HG02623 (cell line): ENCODE results near the gene PROM2.

Source experiments
- ATAC-seq: cut with Tn5 transposase; IDR thresholded peaks from one replicate; pipeline ENCODE4 v1.9.1; 2021; ENCODE audit warnings: moderate library complexity; ENCODE audit not compliant: unreplicated experiment

The PROM2 gene

DNA sequence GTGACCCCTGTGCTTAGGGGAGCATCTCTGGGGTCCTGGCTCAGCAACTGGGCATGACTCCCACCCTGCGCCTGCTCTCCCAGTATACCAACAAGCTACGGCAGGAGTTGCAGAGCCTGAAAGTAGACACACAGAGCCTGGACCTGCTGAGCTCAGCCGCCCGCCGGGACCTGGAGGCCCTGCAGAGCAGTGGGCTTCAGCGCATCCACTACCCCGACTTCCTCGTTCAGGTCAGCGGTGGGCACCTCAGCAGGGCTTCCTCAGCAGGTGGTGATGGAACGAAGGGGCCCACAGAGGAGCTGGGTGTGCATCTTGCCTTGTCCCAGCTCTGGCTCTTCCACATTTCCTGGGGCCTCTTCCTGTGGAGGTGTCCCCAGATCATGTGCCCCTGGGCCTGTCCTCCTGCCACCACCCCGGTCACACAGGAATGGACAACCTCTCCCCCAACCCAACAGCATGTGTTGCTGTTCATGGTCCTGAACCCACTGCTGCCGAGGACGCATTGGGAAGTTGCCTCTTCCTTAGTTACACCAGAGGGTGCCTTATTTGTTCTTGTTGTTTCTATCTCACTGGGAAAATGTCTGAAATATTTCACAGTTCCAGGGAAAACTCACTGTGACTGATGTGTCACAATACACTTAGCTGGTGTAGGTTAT is 10.8 kb downstream of the PROM2 start:
- no peak for ATAC-seq

DNA sequence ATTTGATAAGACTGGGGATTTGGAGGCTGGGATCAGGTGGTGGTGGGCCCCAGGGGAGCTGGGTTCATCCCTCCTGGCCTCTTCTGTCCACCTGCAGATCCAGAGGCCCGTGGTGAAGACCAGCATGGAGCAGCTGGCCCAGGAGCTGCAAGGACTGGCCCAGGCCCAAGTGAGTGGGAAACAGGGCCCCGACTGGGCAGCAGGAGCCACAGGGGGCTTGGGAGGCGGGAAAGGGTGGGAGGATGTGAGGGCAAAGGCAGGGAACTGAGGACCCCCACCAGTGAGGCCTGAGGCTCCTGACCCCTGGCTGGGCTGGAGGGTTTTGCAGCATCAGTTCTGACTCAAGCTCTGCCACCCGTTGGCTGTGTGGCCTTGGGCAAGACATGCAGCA is 11.3 kb downstream of the PROM2 start:
- no peak for ATAC-seq

DNA sequence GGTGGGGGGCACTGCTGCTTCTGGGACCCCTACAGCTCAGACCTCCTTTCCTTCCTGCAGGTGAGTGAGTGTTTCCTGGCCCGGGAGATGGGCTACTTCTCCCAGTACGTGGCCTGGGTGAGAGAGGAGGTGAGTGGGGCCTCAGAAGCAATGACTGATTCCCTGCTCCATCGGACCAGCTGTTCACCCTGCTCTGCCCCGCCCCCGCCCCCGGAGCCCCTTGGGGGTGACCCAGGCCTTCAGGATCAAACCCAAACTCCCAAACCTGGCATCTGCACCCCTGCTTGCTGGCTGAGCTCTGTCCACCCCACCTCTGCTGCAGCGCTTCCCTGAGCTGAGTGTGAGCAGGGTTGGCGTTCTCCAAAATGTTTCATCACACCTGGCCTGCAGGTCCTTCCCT is 13.1 kb downstream of the PROM2 start:
- ATAC-seq, result no peak

DNA sequence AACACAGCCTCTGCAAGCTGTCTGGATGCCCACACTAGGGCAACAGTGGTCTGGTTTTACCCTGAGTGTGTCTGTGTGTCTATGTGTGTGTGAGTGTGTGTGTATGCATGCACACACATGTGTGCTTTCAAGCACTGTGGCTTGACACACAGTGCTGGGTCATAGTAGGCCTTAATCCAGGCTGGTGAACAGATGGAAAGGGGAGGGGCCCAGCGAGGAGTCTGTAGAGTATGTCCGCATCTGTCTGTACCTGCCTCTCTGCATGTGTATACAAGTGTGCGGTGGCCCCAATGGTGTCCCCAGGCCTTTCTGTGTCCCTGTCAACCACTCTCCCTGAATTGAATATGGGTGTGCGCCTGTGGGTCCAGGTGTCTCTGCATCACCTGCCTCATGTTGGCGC is 13.6 kb downstream of the PROM2 start:
- no peak for ATAC-seq

DNA sequence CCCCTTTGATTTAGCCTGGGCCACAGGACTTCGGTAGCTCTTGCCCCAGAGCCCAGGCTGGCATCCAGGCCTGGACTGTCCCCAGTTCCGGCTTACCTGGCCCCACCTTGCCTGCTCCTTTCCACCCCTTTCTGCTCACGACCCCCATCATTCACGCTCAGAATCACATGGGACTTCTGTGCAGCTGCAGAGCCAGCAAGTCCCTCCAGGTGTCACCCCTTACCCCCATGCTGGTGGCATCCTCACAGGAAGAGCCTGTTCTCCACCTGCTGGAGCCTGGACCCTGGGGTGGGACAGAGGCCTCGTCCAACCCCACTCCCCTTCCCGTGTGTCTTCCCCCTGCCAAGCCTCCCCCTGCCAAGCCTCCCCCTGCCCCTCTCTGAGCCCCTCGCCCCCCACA is 15.0 kb downstream of the PROM2 start:
- ATAC-seq, result no peak

DNA sequence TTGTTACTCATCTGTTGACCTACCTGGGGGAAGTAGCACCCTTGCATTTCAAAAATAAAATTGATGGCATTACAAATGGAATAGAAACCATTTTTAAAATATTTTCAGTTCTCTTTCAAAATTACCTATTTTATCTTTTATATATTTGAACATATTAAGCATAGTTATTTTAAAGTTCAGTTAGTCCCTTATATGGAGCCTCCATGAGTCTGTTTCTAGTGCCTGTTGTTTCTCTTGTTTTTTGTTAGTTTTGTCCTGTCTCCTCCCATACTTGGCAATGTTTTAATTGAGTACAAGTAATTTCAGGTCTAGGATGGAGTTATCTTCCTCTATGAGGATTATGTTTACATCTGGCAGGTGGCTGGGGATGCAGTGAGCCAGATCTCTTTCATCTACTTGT is 17.0 kb downstream of the PROM2 start:
- ATAC-seq, result no peak

DNA sequence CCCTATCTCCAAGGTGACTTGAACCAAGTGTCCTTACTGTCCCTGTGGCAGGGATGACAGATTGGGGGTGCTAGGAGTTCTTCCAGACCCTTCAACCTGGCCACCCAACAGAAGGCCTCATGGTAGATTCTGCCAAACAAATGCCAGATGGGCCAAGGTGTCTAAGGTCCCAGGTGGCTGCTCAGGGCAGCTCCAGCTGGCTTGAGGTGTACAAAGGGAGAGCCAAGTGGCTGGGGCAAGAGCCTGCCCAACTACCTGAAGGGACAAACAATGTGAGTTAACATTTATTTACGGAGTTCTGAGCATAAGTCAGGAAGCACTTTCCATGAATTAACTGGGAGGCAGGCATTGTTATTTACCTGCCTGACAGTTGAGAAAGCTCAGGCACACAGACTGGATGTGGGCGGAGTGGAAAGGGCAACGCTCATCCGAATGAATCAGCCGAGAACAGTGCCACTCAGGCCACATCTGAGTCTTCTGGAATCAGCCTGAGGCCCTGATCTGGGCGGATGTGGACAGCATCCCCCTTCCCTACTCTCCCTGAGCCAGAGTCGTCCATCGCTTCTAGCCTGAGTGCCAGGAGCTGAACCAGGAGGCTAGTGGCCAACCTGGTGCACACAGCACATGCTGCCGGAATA is 18.5 kb downstream of the PROM2 start:
- no peak for ATAC-seq

DNA sequence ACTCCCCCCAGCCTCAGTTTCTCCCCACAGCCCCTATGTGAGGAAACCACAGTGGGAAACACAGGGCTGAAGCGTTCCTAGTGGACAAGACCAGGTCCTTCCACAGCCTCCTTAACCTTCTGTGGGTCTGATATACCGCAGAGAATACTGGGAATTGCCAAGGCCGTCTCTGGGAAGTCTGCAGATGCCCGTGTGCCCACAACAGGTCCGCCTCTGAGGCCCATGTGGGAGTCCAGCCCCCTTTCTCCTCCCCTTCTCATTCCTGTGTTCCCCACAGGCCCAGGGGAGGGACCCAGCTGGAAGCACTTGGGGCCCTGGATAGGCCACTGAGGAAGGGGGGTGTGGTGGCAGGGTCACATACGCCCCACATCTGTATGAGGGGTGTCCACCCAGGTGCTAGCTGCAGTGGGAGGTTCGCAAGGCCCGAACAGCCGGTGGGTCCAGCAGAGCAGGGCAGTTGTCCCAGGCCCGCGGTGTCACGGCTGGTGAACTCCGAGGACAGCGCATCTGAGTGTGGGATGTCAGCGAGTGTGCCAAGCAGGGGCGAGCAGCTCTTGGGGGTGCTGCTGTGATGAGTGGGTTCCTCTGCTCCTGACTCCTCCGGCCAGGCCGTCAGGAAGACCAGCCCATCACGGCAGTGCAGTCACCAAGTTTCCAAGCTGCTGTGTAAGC is 20.5 kb downstream of the PROM2 start:
- no peak for ATAC-seq

DNA sequence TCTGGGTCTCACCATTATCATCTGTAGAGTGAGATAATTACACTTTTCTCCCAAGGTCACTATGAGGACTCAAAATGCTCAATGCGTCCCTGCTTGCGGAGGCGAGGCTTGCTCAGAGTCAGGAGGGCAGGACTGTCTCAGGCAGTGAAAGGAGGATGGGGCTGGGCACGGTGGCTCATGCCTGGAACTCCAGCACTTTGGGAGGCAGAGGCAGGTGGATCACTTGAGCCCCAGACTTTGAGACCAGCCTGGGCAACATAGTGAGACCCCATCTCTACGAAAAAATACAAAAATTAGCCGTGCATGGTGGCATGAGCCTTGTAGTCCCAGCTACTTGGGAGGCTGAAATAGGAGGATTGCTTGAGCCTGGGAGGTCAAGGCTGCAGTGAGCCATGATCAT is 21.1 kb downstream of the PROM2 start:
- ATAC-seq, result no peak

DNA sequence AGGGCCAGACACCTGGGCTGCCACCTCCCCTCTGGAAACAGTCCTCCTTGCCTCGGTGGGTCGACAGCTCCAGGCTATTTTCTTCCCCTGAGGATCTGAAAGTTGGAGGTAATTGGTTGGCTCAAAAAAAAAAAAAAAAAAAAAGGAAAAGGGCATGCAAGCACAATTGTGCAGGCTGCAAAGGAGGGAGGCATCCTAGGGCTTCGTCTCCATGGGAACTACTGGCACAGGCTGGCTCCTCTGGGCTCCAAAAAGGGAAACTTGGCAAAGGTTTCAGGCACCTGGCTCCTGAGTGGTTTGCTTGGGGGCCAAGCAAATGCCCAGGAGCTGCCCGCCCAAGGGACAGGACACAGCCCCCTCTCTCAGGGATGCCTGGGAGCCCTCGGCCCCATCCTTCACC is 21.8 kb downstream of the PROM2 start:
- no peak for ATAC-seq

DNA sequence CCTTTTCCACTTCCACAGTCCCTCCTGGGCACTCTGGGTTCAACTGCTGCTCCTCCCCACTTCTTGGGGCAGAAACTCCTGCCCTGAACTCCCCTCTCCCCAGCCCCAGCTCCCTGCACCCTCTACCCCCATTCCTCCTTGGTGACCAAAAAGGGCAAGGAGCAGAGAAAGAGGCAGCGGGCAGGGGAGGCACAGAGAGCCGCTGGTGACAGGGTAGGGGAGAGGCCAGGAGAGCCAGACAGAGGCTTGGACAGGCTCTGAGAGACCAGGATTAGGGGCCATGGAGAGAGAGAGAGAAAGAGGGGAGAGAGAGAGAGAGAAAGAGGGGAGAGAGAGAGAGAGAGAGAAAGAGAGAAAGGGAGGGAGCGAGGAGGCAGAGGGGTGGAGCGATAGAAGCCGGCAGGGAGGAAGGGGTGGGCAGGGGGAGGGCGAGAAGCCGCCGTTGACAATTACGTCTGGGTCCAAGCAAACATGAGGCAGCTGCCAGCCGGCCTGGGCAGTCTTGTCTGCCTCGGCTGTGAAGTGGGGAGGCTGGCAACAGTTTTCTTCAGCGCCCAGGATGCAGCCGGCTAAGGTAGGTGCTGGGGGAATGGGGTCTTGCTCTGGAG is 22.7 kb downstream of the PROM2 start, which contains the start of gene KCNIP3:
Gene KCNIP3 (plus strand): TSS at position 468 of the 608 bp plus-strand sequence. CDS start 92 bp downstream, at position 560.
- no peak for ATAC-seq

DNA sequence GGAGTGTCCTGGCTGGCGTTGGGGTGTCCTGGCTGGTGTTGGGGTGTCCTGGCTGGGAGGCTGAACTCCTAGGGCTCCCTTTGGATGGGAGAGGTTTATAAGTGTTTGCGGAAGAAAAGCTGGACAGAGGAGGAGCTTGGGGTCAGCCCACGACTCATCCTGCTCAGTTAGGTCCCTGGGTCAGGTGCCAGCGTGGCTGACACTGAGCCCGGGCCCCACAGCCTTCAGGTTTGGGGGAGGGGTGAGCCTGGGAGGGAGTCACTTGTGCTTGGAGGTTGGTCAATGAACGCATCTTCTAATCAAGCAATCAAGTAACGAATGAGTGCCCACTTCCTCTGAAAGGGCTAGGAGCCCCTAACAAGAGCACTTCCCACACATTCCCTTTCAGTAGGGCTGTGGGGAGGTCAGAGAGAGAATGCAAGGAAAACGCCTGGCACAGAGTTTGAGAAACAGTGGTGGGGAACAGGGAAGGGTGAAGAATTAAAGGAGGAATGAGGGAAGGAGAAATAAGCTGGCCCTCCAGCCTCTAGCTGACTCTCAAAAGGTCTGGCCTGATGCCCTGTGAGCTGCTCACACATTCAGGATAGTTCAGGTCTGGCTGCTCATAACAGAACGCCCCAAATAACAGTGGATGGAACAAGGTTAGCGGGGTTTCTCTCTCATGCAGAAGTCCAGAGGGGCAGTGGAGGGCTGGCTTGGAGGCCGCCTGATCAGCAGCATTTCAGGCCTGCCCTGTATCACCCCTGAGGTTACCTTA is 23.6 kb downstream of the PROM2 start:
- ATAC-seq, result no peak

DNA sequence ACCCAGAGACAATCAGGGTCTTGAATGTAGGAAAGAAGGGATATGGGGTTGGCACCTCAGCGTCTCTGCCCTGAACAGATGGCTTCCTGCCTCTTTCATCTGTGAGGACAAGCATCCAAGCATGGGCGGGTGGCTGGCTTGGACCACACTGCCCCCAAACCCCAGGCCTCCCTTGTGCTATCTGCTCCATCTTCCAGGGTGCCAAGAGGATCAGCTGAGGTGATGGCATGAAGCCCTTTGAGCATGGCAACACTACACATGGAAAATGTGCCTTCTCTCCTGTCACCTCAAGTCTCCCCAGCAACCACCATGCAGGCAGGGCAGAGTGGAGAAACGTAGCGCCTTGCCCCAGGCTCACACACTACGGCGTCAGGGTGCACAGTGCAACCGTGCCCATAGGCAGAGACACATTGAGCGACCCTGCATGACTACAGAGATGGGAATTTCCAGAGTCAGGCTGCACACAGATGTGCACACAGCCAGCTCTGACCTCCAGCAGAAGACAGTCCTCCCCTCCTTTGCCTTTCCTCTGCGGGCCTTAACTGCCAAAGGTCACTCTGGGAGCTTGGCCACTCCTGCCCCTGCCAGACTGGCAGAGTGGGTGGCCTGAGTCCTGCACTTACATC is 24.4 kb downstream of the PROM2 start:
- ATAC-seq, result no peak

DNA sequence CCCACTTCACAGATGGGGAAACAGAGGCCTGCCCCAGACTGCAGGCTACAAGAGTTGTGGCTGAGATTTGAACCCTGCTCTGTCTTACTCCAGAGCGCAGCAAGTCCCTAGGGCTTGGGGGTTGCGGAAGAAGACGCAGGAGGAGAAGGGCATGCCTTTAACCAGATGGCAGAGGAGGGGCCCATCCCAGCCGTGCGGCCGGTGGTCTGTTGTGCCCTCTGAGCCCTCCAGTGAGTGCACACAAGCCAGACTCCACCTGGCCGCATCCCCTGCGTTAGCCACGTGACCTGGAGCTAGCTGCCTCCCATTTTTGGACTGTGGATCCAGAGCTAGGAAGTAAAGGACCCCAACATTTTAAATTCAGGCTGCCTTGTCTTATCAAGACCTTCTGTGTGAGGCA is 25.7 kb downstream of the PROM2 start:
- ATAC-seq, result no peak

DNA sequence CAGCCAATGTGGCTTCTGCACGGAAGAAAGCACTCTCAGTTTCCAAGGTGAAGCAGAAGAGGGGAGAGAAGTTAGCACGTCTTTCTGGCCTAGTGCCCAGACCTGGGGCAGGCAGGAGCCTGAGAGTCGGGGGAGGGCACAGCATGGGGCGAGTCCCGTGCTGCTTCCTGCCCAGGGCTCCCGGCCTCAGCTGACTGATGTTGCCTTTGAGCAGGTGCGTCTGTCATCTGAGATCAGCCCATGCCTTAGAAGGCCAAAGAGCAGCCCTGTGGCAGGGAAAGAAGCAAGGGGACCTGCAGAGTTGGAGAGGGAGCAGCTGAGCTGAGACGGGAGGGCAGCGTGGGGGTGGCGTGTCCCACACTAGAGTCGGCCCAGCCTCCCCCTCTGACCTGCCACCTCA is 26.2 kb downstream of the PROM2 start:
- no peak for ATAC-seq

DNA sequence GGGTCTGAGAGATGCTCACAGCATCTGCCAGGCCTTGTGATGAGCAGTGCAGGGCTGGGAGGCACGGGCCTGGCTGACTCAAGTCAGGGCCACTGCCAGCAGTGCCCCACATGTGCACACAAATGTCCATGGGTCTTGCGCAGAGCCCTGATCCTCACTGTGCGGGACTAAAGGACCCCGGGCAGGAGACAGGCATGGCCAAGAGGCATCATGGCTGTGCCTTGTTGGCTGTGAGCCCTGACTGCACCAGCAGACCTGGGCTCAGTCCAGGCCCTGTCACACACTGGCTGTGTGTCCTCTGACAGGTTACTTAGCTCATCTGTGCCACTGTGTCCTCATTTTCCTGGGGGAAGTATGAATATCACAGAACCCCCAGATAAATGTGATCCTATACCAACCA is 26.9 kb downstream of the PROM2 start:
- no peak for ATAC-seq

DNA sequence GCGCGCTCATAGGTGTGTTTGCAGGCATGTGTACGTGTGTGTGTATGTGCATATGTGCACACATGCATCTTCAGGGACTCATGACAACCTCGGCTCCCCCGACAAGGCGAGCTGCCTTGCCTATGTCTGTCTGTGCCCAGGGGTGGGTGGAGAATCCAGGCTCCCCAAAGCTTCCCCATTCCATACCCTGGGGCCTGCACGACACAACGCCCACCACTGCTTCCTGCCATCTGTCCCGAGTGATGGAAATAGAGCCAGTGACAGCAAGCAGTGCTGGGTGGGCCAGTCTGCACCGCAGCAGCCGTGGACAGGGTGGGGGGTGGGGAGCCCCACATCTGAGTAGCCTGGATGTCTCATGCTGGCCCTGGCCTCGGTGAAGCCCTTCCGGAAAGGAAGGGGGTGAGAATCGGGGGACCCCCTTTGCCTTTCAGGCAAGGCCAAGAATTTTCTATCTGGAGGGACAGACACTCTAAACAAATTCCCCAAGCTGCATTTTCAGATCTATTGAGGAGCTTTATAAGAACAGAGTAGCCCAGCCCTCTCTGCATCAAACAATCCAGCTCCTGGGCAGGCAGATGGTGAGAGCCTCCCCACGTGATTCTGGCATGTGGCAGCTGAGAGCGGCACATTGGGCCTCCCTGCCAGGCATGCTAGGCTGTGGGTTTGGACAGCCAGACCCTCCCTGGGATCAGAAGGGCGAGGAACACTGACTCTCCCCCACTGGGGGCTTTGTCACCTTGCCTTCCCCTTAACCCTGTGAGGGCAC is 27.8 kb downstream of the PROM2 start:
- ATAC-seq, result no peak

DNA sequence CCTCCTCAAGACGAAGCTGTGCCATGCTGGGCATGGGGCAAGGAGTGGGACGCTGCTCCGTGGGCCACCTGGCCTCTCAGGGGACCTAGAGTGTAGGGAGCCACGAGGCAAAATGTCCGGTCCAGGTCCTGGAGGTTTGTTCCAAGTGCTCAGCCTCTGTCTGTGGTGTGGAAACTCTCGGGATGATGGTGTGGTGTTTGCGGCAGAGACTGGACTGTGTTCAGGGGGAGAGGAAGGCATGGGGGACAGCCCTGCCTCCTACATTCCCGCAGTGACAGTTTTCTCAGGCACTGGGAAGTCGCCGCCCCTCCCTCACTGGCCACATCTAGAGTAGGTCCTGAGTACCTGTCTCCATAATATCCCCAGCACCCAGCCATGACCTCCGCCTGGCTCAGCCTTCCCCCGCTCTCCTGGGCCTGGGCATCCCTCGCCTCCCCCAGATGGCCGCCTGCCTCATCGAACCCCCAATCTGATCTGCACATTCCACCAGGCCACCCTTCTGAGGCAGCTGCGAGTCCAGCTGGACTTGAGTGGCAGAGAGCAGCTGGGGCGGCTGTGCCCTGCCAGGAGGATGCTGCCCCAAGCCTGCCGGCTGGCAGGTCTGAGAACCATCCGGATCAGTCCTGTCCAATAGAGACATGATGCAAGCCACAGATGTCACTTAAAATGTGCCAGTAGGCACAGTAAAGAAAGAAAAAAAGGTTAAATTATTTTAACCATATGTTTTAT is 29.1 kb downstream of the PROM2 start:
- ATAC-seq, result no peak

DNA sequence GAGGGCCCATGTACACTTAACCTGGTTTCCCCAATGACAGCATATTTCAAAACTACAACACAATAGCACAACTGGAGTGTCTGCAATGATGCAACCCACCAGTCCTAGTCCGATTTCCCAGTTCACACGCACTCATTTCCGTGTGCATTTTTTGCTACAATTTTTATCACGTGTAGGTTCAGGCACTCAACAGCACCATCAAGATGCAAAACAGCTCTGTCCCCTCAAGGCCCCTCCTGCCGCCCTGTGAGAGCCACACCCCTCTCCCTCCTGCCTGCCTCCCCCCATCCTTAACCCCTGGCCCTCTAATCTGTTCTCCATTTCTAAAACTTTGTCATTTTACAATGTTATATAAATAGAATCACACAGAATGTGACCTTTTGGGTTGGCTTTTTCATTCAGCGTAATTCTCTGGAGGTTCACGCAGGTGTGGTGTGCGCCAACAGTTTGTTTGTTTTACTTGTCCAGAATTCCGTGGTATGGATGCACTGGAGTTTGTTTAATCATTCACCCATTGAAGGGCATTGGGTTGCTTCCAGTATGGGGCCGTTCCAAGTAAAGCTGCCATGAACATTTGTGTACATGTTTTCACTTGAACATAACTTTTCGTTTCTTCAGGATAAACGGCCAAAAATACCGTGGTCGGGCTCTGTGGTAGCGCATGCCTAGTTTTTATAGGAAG is 31.3 kb downstream of the PROM2 start:
- no peak for ATAC-seq
